Muscle layer of duodenum (tissue), 2 donors: ENCODE measurements around the gene GRID1.

Source experiments
- H3K27ac ChIP-seq: one replicate; pipeline ENCODE4 v1.7.0; 2013; ENCODE audit warnings: mild to moderate bottlenecking, low read length
- H3K27me3 ChIP-seq: one replicate; pipeline ENCODE4 v1.7.0; 2013; ENCODE audit warnings: low read depth, mild to moderate bottlenecking, control low read depth, low read length
- H3K36me3 ChIP-seq, 2 donors: one replicate each; pipeline ENCODE4 v1.7.0; 2013; ENCODE audit warnings: low read length in 2 of 2, control low read depth in 1 of 2, mild to moderate bottlenecking in 1 of 2; ENCODE audit not compliant: insufficient read depth in 2 of 2, control insufficient read depth in 1 of 2
- H3K4me1 ChIP-seq, 2 donors: one replicate each; pipeline ENCODE4 v1.7.0; 2013; ENCODE audit warnings: low read length in 2 of 2, mild to moderate bottlenecking in 2 of 2, control low read depth in 1 of 2, moderate library complexity in 1 of 2; ENCODE audit not compliant: insufficient read depth in 2 of 2, control insufficient read depth in 1 of 2
- H3K4me3 ChIP-seq, 2 donors: one replicate each; pipeline ENCODE4 v1.7.0; 2013; ENCODE audit warnings: low read length in 2 of 2, low read depth in 1 of 2, mild to moderate bottlenecking in 1 of 2
- H3K9me3 ChIP-seq, 2 donors: one replicate each; pipeline ENCODE4 v1.7.0; 2013; ENCODE audit warnings: low read length in 2 of 2, control low read depth in 1 of 2, mild to moderate bottlenecking in 1 of 2; ENCODE audit not compliant: control insufficient read depth in 1 of 2
- donor health status: healthy.

GRID1 gene

DNA sequence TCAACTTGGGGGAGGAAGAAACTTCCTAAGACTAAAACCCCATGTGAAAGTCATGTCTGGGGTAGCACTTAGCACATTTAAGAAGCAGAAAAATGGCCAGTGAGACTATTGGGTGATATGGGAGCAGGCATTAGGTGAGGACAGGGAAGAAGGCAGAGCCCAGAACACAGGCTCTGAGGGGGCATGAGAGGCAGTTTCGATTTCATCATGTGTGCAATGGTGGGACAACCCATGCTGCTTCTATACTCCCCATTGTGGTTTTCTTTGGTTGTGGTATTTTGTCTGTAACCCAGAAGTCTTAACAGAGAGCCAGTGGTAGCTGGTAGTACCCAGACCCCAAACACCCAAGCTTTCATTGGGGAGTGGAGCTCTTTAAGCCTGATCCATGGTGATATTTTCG, 752.0 kb downstream of the GRID1 start:
- H3K27me3 ChIP-seq = no peaks in the 10 kb centered on the region
- no peak overlapping the region for H3K27ac ChIP-seq

GRCh38 chr10:85613391-85613790, 753.2 kb downstream of the GRID1 start:
- H3K4me3 ChIP-seq = no peak overlapping the region

More for the DNA sequence above, 752.0 kb downstream of the GRID1 start:
- Histone ChIP-seq H3K36me3 (no peaks in the 10 kb centered on the region), H3K9me3 (no peaks in the 10 kb centered on the region), H3K4me3 (no peak overlapping the region), H3K4me1 (no peaks in the 10 kb centered on the region)

GRCh38 chr10:85612833-85613232, 753.8 kb downstream of the GRID1 start:
- Histone ChIP-seq H3K27me3 (no peaks in the 10 kb centered on the region), H3K9me3 (no peaks in the 10 kb centered on the region), H3K4me1 (no peaks in the 10 kb centered on the region), H3K36me3 (no peaks in the 10 kb centered on the region), H3K4me3 (no peak overlapping the region), H3K27ac (no peak overlapping the region)

More at GRCh38 chr10:85613391-85613790, 753.2 kb downstream of the GRID1 start:
- H3K27me3 ChIP-seq = no peaks in the 10 kb centered on the region
- no peaks in the 10 kb centered on the region for H3K9me3 ChIP-seq
- no peaks in the 10 kb centered on the region for H3K4me1 ChIP-seq
- no peaks in the 10 kb centered on the region for H3K36me3 ChIP-seq
- no peak overlapping the region for H3K27ac ChIP-seq

- H3K9me3 ChIP-seq = no peaks in the 10 kb centered on the region
- no peak overlapping the region for H3K27ac ChIP-seq
- H3K4me3 ChIP-seq = no peak overlapping the region
- no peaks in the 10 kb centered on the region for H3K4me1 ChIP-seq
- no peaks in the 10 kb centered on the region for H3K36me3 ChIP-seq
- no peaks in the 10 kb centered on the region for H3K27me3 ChIP-seq
Observed at GRCh38 chr10:85612378-85612775, 754.2 kb downstream of the GRID1 start.

DNA sequence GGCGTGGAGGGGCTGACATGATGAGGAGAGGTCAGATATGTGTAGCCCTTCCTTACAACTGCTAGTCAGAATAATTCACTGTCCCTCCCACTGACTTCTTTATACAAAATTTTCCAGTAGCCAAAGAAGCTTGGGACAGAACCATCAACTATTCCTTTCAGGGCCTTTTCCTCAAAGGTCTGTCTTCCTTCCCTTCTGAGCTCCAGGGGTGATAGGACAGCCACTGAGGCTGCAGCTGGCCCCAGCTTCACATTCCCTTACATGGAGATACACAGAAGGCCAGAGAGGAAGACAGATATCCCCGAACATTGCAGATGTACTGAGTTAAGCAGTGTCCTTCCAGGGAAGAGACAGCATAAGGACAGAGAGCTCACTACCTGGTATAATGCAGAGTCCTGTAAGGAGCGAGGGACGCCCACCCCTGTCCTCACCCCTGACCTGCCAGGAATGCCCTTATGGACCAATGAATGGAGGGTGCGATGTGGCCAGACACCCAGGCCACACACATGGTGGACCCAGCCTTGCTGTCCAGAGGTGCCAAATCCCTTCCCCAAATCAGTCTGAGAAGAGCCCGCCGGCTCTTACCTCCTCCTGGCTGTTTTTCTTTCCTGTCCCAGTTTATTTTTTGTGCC, 754.7 kb downstream of the GRID1 start:
- Histone ChIP-seq H3K27ac (no peak overlapping the region), H3K9me3 (no peaks in the 10 kb centered on the region), H3K4me1 (no peaks in the 10 kb centered on the region), H3K4me3 (no peak overlapping the region), H3K27me3 (no peaks in the 10 kb centered on the region), H3K36me3 (no peaks in the 10 kb centered on the region)

- no peaks in the 10 kb centered on the region for H3K9me3 ChIP-seq
- no peak overlapping the region for H3K27ac ChIP-seq
- no peak overlapping the region for H3K4me3 ChIP-seq
- no peaks in the 10 kb centered on the region for H3K27me3 ChIP-seq
- H3K36me3 ChIP-seq = no peaks in the 10 kb centered on the region
- H3K4me1 ChIP-seq = no peaks in the 10 kb centered on the region
Observed at GRCh38 chr10:85611093-85611740, 755.4 kb downstream of the GRID1 start.

GRCh38 chr10:85610381-85611092, 756.1 kb downstream of the GRID1 start:
- H3K4me3 ChIP-seq = no peak overlapping the region
- no peaks in the 10 kb centered on the region for H3K36me3 ChIP-seq
- H3K27me3 ChIP-seq = no peaks in the 10 kb centered on the region
- no peaks in the 10 kb centered on the region for H3K4me1 ChIP-seq
- no peak overlapping the region for H3K27ac ChIP-seq
- no peaks in the 10 kb centered on the region for H3K9me3 ChIP-seq

GRCh38 chr10:85609509-85609908, 757.1 kb downstream of the GRID1 start:
- Histone ChIP-seq H3K4me1 (no peaks in the 10 kb centered on the region), H3K4me3 (no peak overlapping the region), H3K27me3 (no peaks in the 10 kb centered on the region), H3K9me3 (no peaks in the 10 kb centered on the region), H3K27ac (no peak overlapping the region), H3K36me3 (no peaks in the 10 kb centered on the region)

DNA sequence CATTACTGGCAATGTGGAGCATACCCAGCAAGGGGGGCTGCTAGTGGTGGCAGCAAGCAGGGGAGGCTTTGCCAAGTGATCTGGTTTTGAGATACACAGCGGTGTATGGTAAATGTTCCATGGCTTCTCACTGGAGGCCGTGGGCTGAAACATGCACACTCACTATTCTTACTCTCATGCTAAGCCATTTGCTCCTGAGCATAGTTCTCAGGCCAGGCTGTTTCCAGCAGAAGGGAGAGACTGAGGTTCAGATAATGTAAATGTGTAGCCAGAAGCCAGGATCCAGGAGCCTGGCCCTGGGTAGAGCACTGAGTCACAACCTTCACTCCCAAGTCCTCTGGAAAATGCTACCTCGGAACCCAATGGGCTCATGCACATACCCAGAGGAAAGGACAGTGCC, 757.9 kb downstream of the GRID1 start:
- no peaks in the 10 kb centered on the region for H3K9me3 ChIP-seq
- H3K4me1 ChIP-seq = no peaks in the 10 kb centered on the region

GRCh38 chr10:85607043-85607695, 759.4 kb downstream of the GRID1 start:
- H3K4me3 ChIP-seq = no peak overlapping the region
- H3K36me3 ChIP-seq = no peaks in the 10 kb centered on the region
- H3K9me3 ChIP-seq = no peaks in the 10 kb centered on the region
- H3K27ac ChIP-seq = no peak overlapping the region
- no peaks in the 10 kb centered on the region for H3K4me1 ChIP-seq
- no peaks in the 10 kb centered on the region for H3K27me3 ChIP-seq

More for the DNA sequence above, 757.9 kb downstream of the GRID1 start:
- Histone ChIP-seq H3K27ac (no peak overlapping the region), H3K27me3 (no peaks in the 10 kb centered on the region), H3K36me3 (no peaks in the 10 kb centered on the region), H3K4me3 (no peak overlapping the region)

DNA sequence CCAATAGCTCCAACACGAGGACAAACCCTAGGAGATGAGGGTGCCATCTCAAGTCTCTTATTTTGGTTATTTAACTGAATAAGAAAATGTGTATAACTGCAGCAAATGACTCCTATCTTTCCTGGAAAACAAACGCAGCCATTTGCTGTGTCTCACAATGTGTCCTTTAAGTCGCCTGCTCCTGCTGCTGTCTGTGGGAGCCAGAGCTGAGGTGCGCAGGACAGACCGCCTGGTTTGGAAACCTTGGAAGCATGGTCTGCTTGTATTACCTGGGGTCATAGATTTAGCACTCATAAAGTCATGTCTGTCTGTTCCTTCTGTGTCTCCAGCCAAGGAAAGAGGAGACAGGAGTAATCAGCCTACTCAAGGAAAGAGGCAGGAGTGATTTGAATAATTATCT, 760.2 kb downstream of the GRID1 start:
- H3K27ac ChIP-seq = no peak overlapping the region
- no peaks in the 10 kb centered on the region for H3K4me1 ChIP-seq

More for the DNA sequence above, 760.2 kb downstream of the GRID1 start:
- Histone ChIP-seq H3K4me3 (no peak overlapping the region), H3K9me3 (no peaks in the 10 kb centered on the region), H3K36me3 (no peaks in the 10 kb centered on the region), H3K27me3 (no peaks in the 10 kb centered on the region)
